Peyer's patch (tissue), 4 donors: ENCODE measurements around the gene CA10.

Experiments used
- POLR2A ChIP-seq, 2 donors: fragments of 450-650 bp; IDR thresholded peaks; one replicate each; pipeline ENCODE4 v1.5.1; 2017; ENCODE audit warnings: antibody characterized with exemption in 2 of 2, mild to moderate bottlenecking in 2 of 2, moderate library complexity in 2 of 2
- TF ChIP-seq, protein P1 (sequence below), 6 experiments: fragments of 450-650 bp in 4 of 6; fragments of 200-600 bp in 2 of 6; sonication (generic) in 1 of 6; IDR thresholded peaks; one replicate each; pipeline ENCODE4 v1.5.1; 2017 to 2019; ENCODE audit warnings: antibody characterized with exemption in 6 of 6, mild to moderate bottlenecking in 3 of 6, moderate library complexity in 1 of 6

DNA sequence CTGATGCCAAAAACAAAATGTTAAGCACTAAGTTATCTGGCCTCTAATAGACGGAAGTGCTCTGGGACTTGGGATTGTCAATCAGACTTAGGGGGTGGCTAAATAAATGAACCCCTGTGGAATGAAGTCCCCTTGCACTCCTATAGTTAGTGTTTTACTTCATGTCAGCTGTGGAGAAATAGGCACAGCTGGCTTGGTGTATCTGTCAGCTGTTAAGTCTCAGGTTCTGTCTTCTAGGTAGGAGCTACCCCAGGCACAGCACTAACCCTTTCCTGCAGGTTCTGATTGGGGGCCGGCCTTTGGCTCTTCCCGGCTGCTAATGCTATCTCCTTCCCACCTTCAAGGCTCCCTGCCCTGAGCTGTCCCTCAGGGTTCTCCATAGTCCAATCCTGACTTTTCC lies 487.6 kb downstream of the CA10 start:
- TF ChIP-seq, protein P1, sequence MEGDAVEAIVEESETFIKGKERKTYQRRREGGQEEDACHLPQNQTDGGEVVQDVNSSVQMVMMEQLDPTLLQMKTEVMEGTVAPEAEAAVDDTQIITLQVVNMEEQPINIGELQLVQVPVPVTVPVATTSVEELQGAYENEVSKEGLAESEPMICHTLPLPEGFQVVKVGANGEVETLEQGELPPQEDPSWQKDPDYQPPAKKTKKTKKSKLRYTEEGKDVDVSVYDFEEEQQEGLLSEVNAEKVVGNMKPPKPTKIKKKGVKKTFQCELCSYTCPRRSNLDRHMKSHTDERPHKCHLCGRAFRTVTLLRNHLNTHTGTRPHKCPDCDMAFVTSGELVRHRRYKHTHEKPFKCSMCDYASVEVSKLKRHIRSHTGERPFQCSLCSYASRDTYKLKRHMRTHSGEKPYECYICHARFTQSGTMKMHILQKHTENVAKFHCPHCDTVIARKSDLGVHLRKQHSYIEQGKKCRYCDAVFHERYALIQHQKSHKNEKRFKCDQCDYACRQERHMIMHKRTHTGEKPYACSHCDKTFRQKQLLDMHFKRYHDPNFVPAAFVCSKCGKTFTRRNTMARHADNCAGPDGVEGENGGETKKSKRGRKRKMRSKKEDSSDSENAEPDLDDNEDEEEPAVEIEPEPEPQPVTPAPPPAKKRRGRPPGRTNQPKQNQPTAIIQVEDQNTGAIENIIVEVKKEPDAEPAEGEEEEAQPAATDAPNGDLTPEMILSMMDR (IDR thresholded peaks at IDR 0.05) = no peak
- TF ChIP-seq POLR2A (IDR thresholded peaks at IDR 0.05) = no peak
